Lung (tissue), 12 donors: ENCODE measurements around the gene AHNAK. TPM values are rescaled to one million over a fixed set of nuclear protein-coding genes. Genes with fewer than 3 reads are reported as not detected.
"Not testable (repeated sequence)": the region's sequence is repeated elsewhere in the genome, so short reads cannot be mapped to it uniquely, and the experiment has no call there.

ENCODE experiments used
- ATAC-seq: fragments of 200-7000 bp; cut with Tn5 transposase; one replicate; pipeline ENCODE4 v1.9.1; 2020; ENCODE audit warnings: moderate number of reproducible peaks; ENCODE audit not compliant: insufficient read depth, low FRiP score
- DNase-seq, 3 donors: peaks; one replicate each; pipeline ENCODE4 v3.0.0-alpha.2; 2013 to 2017
- H3K27ac ChIP-seq, 2 donors: one replicate each; pipeline ENCODE4 v1.5.1; 2013; ENCODE audit warnings: mild to moderate bottlenecking in 2 of 2, moderate library complexity in 2 of 2, control low read depth in 1 of 2, inconsistent platforms in 1 of 2, low read depth in 1 of 2, low read length in 1 of 2
- H3K27me3 ChIP-seq, 3 donors: one replicate each; pipeline ENCODE4 v1.5.1; 2013; ENCODE audit warnings: low read length in 2 of 3; ENCODE audit not compliant: control insufficient read depth in 3 of 3, insufficient read depth in 3 of 3
- H3K36me3 ChIP-seq, 4 donors: one replicate each; pipeline ENCODE4 v1.5.1; 2013; ENCODE audit warnings: low read length in 4 of 4, mild to moderate bottlenecking in 1 of 4, moderate library complexity in 1 of 4; ENCODE audit not compliant: control insufficient read depth in 4 of 4, insufficient read depth in 4 of 4
- H3K4me1 ChIP-seq, 5 donors: one replicate each; pipeline ENCODE4 v1.5.1; 2013; ENCODE audit warnings: low read length in 5 of 5, mild to moderate bottlenecking in 2 of 5, moderate library complexity in 1 of 5; ENCODE audit not compliant: control insufficient read depth in 5 of 5, insufficient read depth in 5 of 5
- H3K4me3 ChIP-seq: one replicate; pipeline ENCODE4 v1.5.1; 2013; ENCODE audit warnings: mild to moderate bottlenecking, control low read depth, moderate library complexity
- H3K9ac ChIP-seq, 2 donors: one replicate each; pipeline ENCODE4 v1.5.1; 2013; ENCODE audit warnings: low read length in 2 of 2, control low read depth in 1 of 2; ENCODE audit not compliant: insufficient read depth in 1 of 2
- H3K9me3 ChIP-seq, 4 donors: one replicate each; pipeline ENCODE4 v1.5.1; 2013; ENCODE audit warnings: low read length in 3 of 4, mild to moderate bottlenecking in 1 of 4, moderate library complexity in 1 of 4; ENCODE audit not compliant: control insufficient read depth in 4 of 4, insufficient read depth in 3 of 4
- WGBS, 2 donors: extraction: QIAGEN DNeasy Blood & Tissue Kit; methylation state at CpG; one replicate each; pipeline ENCODE4 v1.1.7; 2013; 5-methylcytosine and 5-hydroxymethylcytosine counted together
- polyA plus RNA-seq, 2 donors: library from polyadenylated mRNA; stranded (reverse); fragments of 200-250 nt; gene quantifications; one replicate each; pipeline ENCODE4 v1.2.1, GENCODE V29; 2013
- total RNA-seq, 2 donors: library from RNA; depleted of rRNA in 1 of 2; stranded (reverse); fragments of >200 nt in 1 of 2; gene quantifications; one replicate each; pipeline ENCODE4 v1.2.1, GENCODE V29; 2014 to 2021
- TF ChIP-seq, protein P1 (sequence below): IDR thresholded peaks from 2 replicates; pipeline ENCODE4 v1.5.1; 2012; ENCODE audit warnings: mild to moderate bottlenecking; ENCODE audit errors: control extremely low read depth, extremely low read depth
- donor health status: control.
- donor health status: control.
- donor health status: Bipolar disorder and iron deficiency.
- donor health status: healthy.
- donor health status: DM: yes; HTN: yes; CAD: no.

AHNAK gene
- total and polyA plus RNA-seq, 4 donors: 66.5 to 707 (median 238) TPM

DNA sequence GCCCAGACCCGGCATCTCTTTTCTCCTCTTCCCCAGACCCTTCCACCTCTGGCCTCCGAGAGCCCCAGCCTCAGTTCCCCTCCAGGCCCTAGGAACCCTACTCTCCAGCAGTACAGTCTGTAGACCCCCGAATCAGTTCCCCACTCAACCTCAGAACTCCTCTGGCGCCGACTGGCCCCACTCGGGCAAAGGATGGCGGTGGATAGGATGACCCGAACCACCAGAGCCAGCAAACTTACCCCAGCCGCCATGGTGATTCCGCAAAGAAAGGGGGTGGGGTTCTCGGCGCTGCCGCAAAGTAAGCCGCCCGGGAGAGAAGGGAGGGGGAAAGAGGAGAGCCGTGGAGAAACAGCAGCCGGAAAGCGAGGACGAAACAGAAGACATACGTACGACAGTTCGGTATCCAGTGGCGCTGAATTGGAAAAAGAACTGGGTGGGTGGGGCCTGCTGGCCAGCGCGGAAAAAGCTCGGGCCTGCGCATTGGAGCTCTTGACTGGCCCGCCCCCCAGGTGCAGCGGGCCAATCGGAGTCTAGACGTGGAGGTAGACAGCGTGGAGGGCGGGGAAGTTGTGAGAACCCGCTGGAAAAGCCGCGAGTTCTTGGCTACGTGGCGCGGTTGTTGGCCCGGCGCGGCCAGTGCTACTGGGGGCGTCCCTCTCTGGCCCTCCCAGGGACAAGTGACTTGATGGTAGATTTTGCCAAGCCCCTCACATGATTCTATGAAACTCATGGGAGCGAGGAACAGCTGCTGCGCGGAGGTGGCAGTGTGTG, 27.2 kb upstream of the AHNAK start, which contains the start of gene EEF1G:
Gene EEF1G (minus strand): TSS at position 300 of the 771 bp plus-strand sequence. CDS start 49 bp downstream, at position 251.
- Histone ChIP-seq H3K9me3 (no peaks in the 10 kb centered on the region), H3K4me1 (peaks cover 0 to 24% (median 15%) of the 10 kb centered on the region in 5 donors), H3K36me3 (peaks cover 5 to 38% (median 27%) of the 10 kb centered on the region in 4 donors), H3K4me3 (peak within 1 kb of the TSS; percentile 55), H3K27ac (peak within 1 kb of the TSS; percentile 91 to 92), H3K9ac (peak within 1 kb of the TSS; percentile 90 to 96), H3K27me3 (no peaks in the 10 kb centered on the region)
- WGBS, 2 donors: 0% methylated on average over 46 of the region's 46 CpGs
- DNase-seq: peak; percentile 100
- TF ChIP-seq, protein P1, sequence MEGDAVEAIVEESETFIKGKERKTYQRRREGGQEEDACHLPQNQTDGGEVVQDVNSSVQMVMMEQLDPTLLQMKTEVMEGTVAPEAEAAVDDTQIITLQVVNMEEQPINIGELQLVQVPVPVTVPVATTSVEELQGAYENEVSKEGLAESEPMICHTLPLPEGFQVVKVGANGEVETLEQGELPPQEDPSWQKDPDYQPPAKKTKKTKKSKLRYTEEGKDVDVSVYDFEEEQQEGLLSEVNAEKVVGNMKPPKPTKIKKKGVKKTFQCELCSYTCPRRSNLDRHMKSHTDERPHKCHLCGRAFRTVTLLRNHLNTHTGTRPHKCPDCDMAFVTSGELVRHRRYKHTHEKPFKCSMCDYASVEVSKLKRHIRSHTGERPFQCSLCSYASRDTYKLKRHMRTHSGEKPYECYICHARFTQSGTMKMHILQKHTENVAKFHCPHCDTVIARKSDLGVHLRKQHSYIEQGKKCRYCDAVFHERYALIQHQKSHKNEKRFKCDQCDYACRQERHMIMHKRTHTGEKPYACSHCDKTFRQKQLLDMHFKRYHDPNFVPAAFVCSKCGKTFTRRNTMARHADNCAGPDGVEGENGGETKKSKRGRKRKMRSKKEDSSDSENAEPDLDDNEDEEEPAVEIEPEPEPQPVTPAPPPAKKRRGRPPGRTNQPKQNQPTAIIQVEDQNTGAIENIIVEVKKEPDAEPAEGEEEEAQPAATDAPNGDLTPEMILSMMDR: no peak
- peak; percentile 96 for ATAC-seq

DNA sequence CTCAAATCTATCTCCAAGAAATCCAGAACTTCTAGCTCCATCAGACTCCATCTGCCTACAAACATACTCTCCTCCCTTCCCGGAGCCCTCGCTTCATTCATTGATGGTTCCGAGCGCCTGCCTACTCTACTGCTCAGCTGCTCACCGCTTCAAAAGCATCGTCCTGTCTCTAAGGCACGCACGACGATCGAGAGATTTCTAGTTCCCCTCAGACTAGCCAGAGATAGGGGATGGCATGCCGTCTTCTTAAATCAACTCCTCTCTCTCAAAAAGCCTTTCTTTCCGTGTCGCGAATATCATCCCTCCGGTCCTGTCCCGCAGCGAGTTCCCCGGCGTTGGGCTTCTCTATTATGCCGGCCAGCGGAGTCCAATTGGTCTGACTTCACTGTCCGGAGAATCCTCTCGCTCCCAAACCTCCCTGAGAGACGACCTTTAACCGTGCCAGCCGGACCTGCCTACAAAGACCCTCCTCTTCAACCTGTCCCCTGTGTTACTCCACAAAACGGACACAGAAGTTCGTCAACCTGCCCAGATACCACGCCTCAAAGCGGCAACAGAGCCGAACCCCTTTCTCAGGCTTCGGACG, 26.5 kb upstream of the AHNAK start:
- no peak for ATAC-seq
- H3K27me3 ChIP-seq: no peaks in the 10 kb centered on the region
- peak in 2 of 3 donors; percentile 19 to 29 for DNase-seq
- H3K27ac ChIP-seq: peak overlapping the region; percentile 46 to 75
- H3K9ac ChIP-seq: peak overlapping the region; percentile 90 to 96
- H3K36me3 ChIP-seq: peaks cover 3 to 33% (median 27%) of the 10 kb centered on the region in 4 donors
- H3K4me1 ChIP-seq: peaks cover 0 to 24% (median 15%) of the 10 kb centered on the region in 5 donors
- TF ChIP-seq, protein P1: no peak
- 1% methylated on average over 33 of the region's 33 CpGs for WGBS, 2 donors
- H3K9me3 ChIP-seq: no peaks in the 10 kb centered on the region
- H3K4me3 ChIP-seq: peak overlapping the region; percentile 55

DNA sequence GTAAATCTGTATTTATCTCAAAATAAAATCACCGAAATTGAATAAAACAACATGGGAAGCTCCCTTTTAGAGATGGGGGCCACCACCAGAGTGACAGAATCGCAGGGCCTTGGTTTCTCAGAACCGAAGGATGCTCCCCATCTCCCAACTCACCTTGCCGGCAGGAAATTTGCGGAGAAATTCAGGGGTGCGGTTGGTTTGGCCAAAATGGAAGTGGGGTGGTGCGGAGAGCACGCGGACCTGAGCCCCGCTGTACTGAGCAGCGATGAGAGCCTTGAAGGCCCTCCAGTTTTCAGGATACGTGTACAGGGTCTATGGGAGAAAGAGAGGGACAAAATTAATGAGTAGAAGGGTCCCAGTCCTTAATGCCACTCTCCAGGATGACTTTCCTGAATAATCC, 25.8 kb upstream of the AHNAK start:
- H3K9me3 ChIP-seq: no peaks in the 10 kb centered on the region
- H3K36me3 ChIP-seq: peaks cover 3 to 35% (median 29%) of the 10 kb centered on the region in 4 donors
- TF ChIP-seq, protein P1: no peak
- peaks cover 0 to 24% (median 14%) of the 10 kb centered on the region in 5 donors for H3K4me1 ChIP-seq
- no peaks in the 10 kb centered on the region for H3K27me3 ChIP-seq
- peak overlapping the region; percentile 55 for H3K4me3 ChIP-seq
- WGBS, 2 donors: 77 to 86% methylated on average over 12 of the region's 12 CpGs
- ATAC-seq (no peak), DNase-seq (no peak)
- no peak overlapping the region for H3K27ac ChIP-seq
- H3K9ac ChIP-seq: peak overlapping the region; percentile 90 to 96

DNA sequence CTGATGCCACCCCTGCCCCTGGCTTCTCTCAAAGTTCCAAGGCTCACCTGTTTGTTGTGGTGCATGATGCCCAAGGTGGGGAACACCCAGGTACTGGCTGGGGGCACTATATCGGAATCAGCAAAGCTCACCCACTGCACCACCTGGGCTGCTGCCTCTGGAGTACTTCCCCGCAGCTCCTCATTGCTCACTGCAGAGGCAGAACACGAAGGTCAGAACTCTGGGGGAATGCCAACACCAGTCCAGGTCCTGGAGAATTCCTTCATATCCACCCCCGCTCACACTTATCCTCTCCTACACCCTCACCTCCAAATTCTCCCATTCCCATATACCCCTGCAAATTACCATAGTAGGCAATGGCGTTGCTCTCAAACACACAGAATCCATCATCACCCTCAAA, 24.9 kb upstream of the AHNAK start:
- H3K4me1 ChIP-seq: peaks cover 0 to 24% (median 14%) of the 10 kb centered on the region in 5 donors

DNA sequence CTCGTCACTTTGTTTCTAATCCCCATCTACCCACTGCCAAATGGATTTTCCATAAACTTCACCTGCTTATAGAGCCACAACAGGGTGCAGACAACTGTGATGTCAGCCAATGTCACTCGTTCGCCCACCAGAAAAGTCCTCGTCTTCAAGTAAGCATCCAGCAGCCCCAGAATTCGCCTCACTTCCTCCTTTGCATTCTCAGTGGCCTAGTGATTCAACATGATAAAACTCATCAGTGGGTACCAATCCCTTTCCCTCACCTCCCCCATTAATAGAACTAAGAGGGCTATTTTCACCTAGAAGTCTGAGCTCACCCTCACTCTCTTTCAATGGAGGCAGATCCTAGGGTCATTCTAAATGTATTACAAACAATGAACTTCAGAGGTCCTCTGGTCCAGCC, 24.3 kb upstream of the AHNAK start:
- H3K27me3 ChIP-seq, H3K27ac ChIP-seq, DNase-seq, H3K9me3 ChIP-seq, ATAC-seq, H3K4me3 ChIP-seq, H3K9ac ChIP-seq: not testable (repeated sequence)
- WGBS, 2 donors: 82 to 96% methylated on average over 5 of the region's 5 CpGs
- Histone ChIP-seq H3K4me1 (peaks cover 0 to 22% (median 11%) of the 10 kb centered on the region in 5 donors), H3K36me3 (peaks cover 18 to 42% (median 37%) of the 10 kb centered on the region in 4 donors)

More for the DNA sequence above, 24.9 kb upstream of the AHNAK start:
- not testable (repeated sequence) for ATAC-seq, H3K27ac ChIP-seq, H3K27me3 ChIP-seq, DNase-seq, H3K4me3 ChIP-seq, H3K9me3 ChIP-seq
- peak overlapping the region in 1 of 2 donors; percentile 96 for H3K9ac ChIP-seq
- peaks cover 12 to 39% (median 34%) of the 10 kb centered on the region in 4 donors for H3K36me3 ChIP-seq
- WGBS, 2 donors: 93 to 94% methylated on average over 5 of the region's 5 CpGs
